Right lobe of liver (tissue), 6 donors: ENCODE measurements around the gene DMTF1. TPM values are rescaled to one million over a fixed set of nuclear protein-coding genes. Genes with fewer than 3 reads are reported as not detected.
"Not testable (repeated sequence)": the region's sequence is repeated elsewhere in the genome, so short reads cannot be mapped to it uniquely, and the experiment has no call there.

Source experiments
- ATAC-seq, 4 donors: fragments of 200-7000 bp; cut with Tn5 transposase; one replicate each; pipeline ENCODE4 v1.9.1; 2020; ENCODE audit warnings: mild to moderate bottlenecking in 4 of 4, moderate library complexity in 4 of 4
- DNase-seq, 3 donors: peaks; one replicate each; pipeline ENCODE4 v3.0.0-alpha.2; 2020
- H3K27ac ChIP-seq, 3 donors: fragments of 200-600 bp; one replicate each; pipeline ENCODE4 v1.8.0; 2022
- H3K27me3 ChIP-seq, 2 donors: fragments of 200-600 bp; one replicate each; pipeline ENCODE4 v1.8.0; 2022
- H3K36me3 ChIP-seq, 4 donors: fragments of 200-600 bp; sonication (generic) in 1 of 4; one replicate each; pipeline versions ENCODE4 v1.5.1 to v1.8.0; 2017 to 2022; ENCODE audit warnings: control low read depth in 1 of 4
- H3K4me1 ChIP-seq, 4 donors: fragments of 200-600 bp; sonication (generic) in 1 of 4; one replicate each; pipeline versions ENCODE4 v1.5.1 to v1.8.0; 2017 to 2022; ENCODE audit warnings: control low read depth in 1 of 4
- H3K4me3 ChIP-seq, 3 donors: fragments of 200-600 bp; one replicate each; pipeline ENCODE4 v1.8.0; 2022
- H3K9me3 ChIP-seq, 4 donors: fragments of 200-600 bp; sonication (generic) in 1 of 4; one replicate each; pipeline versions ENCODE4 v1.5.1 to v1.8.0; 2017 to 2022; ENCODE audit warnings: control low read depth in 1 of 4
- CTCF ChIP-seq, 4 donors: fragments of 200-600 bp in 3 of 4; fragments of 450-650 bp in 1 of 4; IDR thresholded peaks; one replicate each; pipeline versions ENCODE4 v1.5.1 to v1.8.0; 2016 to 2022; ENCODE audit warnings: antibody characterized with exemption in 4 of 4, mild to moderate bottlenecking in 2 of 4
- POLR2A ChIP-seq: fragments of 450-650 bp; IDR thresholded peaks from one replicate; pipeline ENCODE4 v1.6.1; 2017; ENCODE audit warnings: antibody characterized with exemption, mild to moderate bottlenecking
- WGBS: methylation state at CpG from one replicate; pipeline ENCODE4 v1.1.6; 2018; ENCODE audit warnings: low coverage, low lambda C conversion rate; ENCODE audit not compliant: insufficient coverage; ENCODE audit errors: missing lambda C conversion rate; 5-methylcytosine and 5-hydroxymethylcytosine counted together
- intact Hi-C, 2 donors: fragments of 100-400 bp; cut with DNase I; formaldehyde crosslinking; loops; one replicate each; pipeline versions ENCODE4 v1.11.2 to v1.14.1; 2022
- total RNA-seq, 6 experiments: library from RNA; depleted of rRNA in 2 of 6; stranded (reverse); fragments of >200 nt in 2 of 6; fragmentation: NEBNext Ultra II Directional in 3 of 6; extraction: Animal tissue kit (Norgen Biotek cat#: 25700) in 3 of 6; gene quantifications; one replicate each; pipeline versions ENCODE4 v1.1.0 to v1.2.4, GENCODE V29; 2016 to 2023
- donor health status: DM: no; HTN: yes; CAD: no.
- donor health status: DM: no; HTN: no; CAD: no.
- donor health status: DM: no; HTN: no; CAD: no.
- donor health status: DM: no; HTN: yes; CAD: no.
- donor health status: DM: no; HTN: yes; CAD: no.

The DMTF1 gene
- total RNA-seq, 6 experiments from 2014 or later = 16.7 to 28.1 (median 22.2) TPM

GRCh38 chr7:87202705-87203104, 50.5 kb downstream of the DMTF1 start:
- 100% methylated on average over 1 of the region's 2 CpGs for WGBS
- no peak overlapping the region for H3K27ac ChIP-seq
- peaks cover 0 to 3% (median 1%) of the 10 kb centered on the region in 4 donors for H3K36me3 ChIP-seq
- no peak for TF ChIP-seq CTCF (IDR thresholded peaks at IDR 0.05)
- no peak for TF ChIP-seq POLR2A
- no peak overlapping the region for H3K4me3 ChIP-seq
- no peak for ATAC-seq
- intact Hi-C loops = no loop called here
- H3K9me3 ChIP-seq = no peaks in the 10 kb centered on the region
- H3K27me3 ChIP-seq = no peaks in the 10 kb centered on the region
- H3K4me1 ChIP-seq = no peaks in the 10 kb centered on the region
- DNase-seq = no peak

GRCh38 chr7:87203929-87204328, 51.7 kb downstream of the DMTF1 start:
- H3K4me1 ChIP-seq, ATAC-seq, H3K9me3 ChIP-seq, H3K27me3 ChIP-seq, H3K4me3 ChIP-seq, H3K36me3 ChIP-seq, DNase-seq, intact Hi-C loops, H3K27ac ChIP-seq: not testable (repeated sequence)
- WGBS = 78% methylated on average over 4 of the region's 4 CpGs

- intact Hi-C loops = no loop called here
- no peak overlapping the region for H3K4me3 ChIP-seq
- H3K9me3 ChIP-seq = no peaks in the 10 kb centered on the region
- WGBS = 50% methylated on average over 2 of the region's 3 CpGs
- ATAC-seq (no peak), DNase-seq (no peak)
- no peaks in the 10 kb centered on the region for H3K4me1 ChIP-seq
- no peaks in the 10 kb centered on the region for H3K27me3 ChIP-seq
- H3K36me3 ChIP-seq = no peaks in the 10 kb centered on the region
- TF ChIP-seq POLR2A (no peak), CTCF (IDR thresholded peaks at IDR 0.05) (no peak)
- H3K27ac ChIP-seq = no peak overlapping the region
Observed at GRCh38 chr7:87204933-87205332, 52.7 kb downstream of the DMTF1 start.

GRCh38 chr7:87205701-87206100, 53.4 kb downstream of the DMTF1 start:
- H3K27me3 ChIP-seq, ATAC-seq, H3K27ac ChIP-seq, H3K36me3 ChIP-seq, H3K4me1 ChIP-seq, DNase-seq, H3K4me3 ChIP-seq, intact Hi-C loops, H3K9me3 ChIP-seq: not testable (repeated sequence)
- 97% methylated on average over 3 of the region's 3 CpGs for WGBS

GRCh38 chr7:87206361-87206760, 54.1 kb downstream of the DMTF1 start:
- Histone ChIP-seq H3K4me1 (no peaks in the 10 kb centered on the region), H3K27ac (no peak overlapping the region), H3K9me3 (no peaks in the 10 kb centered on the region), H3K4me3 (no peak overlapping the region), H3K36me3 (no peaks in the 10 kb centered on the region), H3K27me3 (no peaks in the 10 kb centered on the region)
- intact Hi-C loops = no loop called here
- DNase-seq = no peak
- no peak for TF ChIP-seq CTCF (IDR thresholded peaks at IDR 0.05)
- TF ChIP-seq POLR2A = no peak
- WGBS = 100% methylated on average over 1 of the region's 1 CpG
- no peak for ATAC-seq
